CD4-positive, alpha-beta T cell treated with Interferon alpha-2 for 1 hour (primary cell): Measurements from ENCODE around the gene MMP15.
"Not testable (repeated sequence)": the region's sequence is repeated elsewhere in the genome, so short reads cannot be mapped to it uniquely, and the experiment has no call there.

Experiments
- DNase-seq, 2 donors: peaks; one replicate each; pipeline ENCODE4 v3.0.0-alpha.2; 2020 to 2022

Gene MMP15

GRCh38 chr16:58094026-58094425, 68.5 kb downstream of the MMP15 start:
- no peak for DNase-seq

DNA sequence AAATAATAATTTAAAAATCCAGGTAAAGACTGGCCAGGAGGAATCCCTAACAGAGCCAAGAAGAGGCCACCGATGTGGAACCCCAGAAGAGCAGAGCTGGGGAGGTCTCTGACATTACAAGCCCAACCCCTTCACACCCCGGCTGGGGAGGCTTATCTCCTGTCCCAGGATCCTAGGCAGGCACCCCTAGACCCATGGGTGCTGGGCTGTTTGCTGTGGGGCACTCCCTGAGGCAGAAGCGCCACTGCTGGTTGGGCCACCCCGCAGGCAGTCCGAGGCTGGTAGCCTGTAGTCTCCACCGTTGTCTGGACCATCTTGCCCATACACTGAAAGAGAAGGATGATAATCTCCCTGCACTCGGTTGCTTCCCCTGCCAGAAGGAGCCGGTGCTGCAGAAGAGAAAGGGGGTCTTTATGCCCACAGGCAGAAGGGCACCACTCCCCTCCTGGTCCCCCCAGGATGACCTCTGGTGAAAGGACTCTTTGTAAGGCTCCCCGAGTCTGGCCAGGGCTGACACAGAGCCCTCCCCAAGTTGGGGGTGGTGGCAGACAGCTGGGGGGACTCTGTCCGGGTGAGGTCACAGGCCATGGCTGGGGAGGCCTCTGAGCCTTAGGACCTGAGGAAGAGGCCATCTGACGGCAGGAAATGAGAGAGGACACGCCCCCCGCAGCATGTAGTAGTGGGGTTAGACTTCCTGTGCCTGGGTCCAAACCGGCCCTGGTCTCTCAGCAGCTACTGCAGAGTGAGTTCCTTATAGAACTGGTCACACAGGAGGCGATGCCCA, 69.4 kb downstream of the MMP15 start:
- no peak for DNase-seq

GRCh38 chr16:58095575-58095960, 70.0 kb downstream of the MMP15 start:
- not testable (repeated sequence) for DNase-seq

- no peak for DNase-seq
These were observed 70.7 kb downstream of the MMP15 start for GRCh38 chr16:58096249-58096648.
